Measurements from ENCODE around the gene RNF112. TPM values are rescaled to one million over a fixed set of nuclear protein-coding genes. Genes with fewer than 3 reads are reported as not detected.

The RNF112 gene
- total RNA-seq, 1 experiment from 2014 or later, result 0.81 TPM

- Histone ChIP-seq H3K4me1 (ENCODE audit: insufficient read depth, low read length) (peaks cover 11% of the 10 kb centered on the region; the same call in 1 of the 2 replicates), H2BK120ac (ENCODE audit: low read depth, low read length, poor library complexity, severe bottlenecking) (no peak overlapping the region), H3K9me3 (ENCODE audit: control insufficient read depth, low read depth, low read length) (no peaks in the 10 kb centered on the region), H2AK5ac (ENCODE audit: insufficient read length, low read length) (no peak overlapping the region), H3T11ph (ENCODE audit: low read length) (no peak overlapping the region), H3K18ac (ENCODE audit: insufficient read length, low read depth, low read length) (no peak overlapping the region), H2BK20ac (ENCODE audit: low read depth, low read length, poor library complexity, severe bottlenecking) (no peak overlapping the region), H3K56ac (ENCODE audit: insufficient read length, low read depth, low read length) (no peak overlapping the region), H4K91ac (ENCODE audit: insufficient read length, low read depth, low read length) (no peak overlapping the region), H4K5ac (ENCODE audit: insufficient read length, low read depth, low read length) (no peak overlapping the region), H3K9ac (ENCODE audit: extremely low read depth, insufficient read length, low read length) (no peak overlapping the region), H2BK15ac (ENCODE audit: low read depth, low read length) (no peak overlapping the region), H3K23me2 (ENCODE audit: insufficient read length, low read depth, low read length, poor library complexity, severe bottlenecking) (no peaks in the 10 kb centered on the region), H3K14ac (ENCODE audit: insufficient read depth, low read length) (no peak overlapping the region), H4K20me1 (ENCODE audit: control insufficient read depth, insufficient read depth, insufficient read length) (no peaks in the 10 kb centered on the region), H3K23ac (ENCODE audit: insufficient read length, low read depth, low read length) (no peak overlapping the region), H3K79me2 (ENCODE audit: insufficient read depth, low read length) (no peaks in the 10 kb centered on the region), H2BK5ac (ENCODE audit: insufficient read length, low read length) (no peak overlapping the region), H2AFZ (ENCODE audit: low read length) (no peak overlapping the region), H3K79me1 (ENCODE audit: insufficient read depth, low read depth, low read length, poor library complexity, severe bottlenecking) (no peaks in the 10 kb centered on the region), H3K27ac (ENCODE audit: insufficient read length, low read depth, low read length) (no peak overlapping the region), H3K4me2 (ENCODE audit: insufficient read depth, insufficient read length, low read length) (no peak overlapping the region), H3K27me3 (ENCODE audit: insufficient read depth, low read length) (no peaks in the 10 kb centered on the region), H4K8ac (replicated peaks; ENCODE audit: insufficient read length, low read depth, low read length) (no peak overlapping the region), H3K4ac (ENCODE audit: low read depth, low read length) (no peak overlapping the region), H2BK12ac (ENCODE audit: insufficient read length, low read depth, low read length) (no peak overlapping the region)
- peaks cover 6% of the 10 kb centered on the region for H3K27me3 Mint-ChIP-seq (ENCODE audit: low read depth)
- DNase-seq, result no peak
- peaks cover 0 to 2% of the 10 kb centered on the region in 2 experiments; a peak in 3 of 5 replicates for H3K9me3 Mint-ChIP-seq
- no peak overlapping the region for H3K27ac Mint-ChIP-seq
- WGBS (ENCODE audit: extremely low coverage, insufficient read length, low lambda C conversion rate), result no CpG with 5 or more reads among the region's 3 CpGs
- no peaks in the 10 kb centered on the region for H3K36me3 Mint-ChIP-seq (ENCODE audit: insufficient read depth in 1 of 3, low read depth in 3 of 3)
- no peak for TF ChIP-seq CTCF (conservative IDR thresholded peaks at IDR 0.05)
- H3K4me3 Mint-ChIP-seq, result no peak overlapping the region
- peaks cover 54 to 56% of the 10 kb centered on the region in 2 experiments for H3K4me1 Mint-ChIP-seq
These were observed 42.3 kb downstream of the RNF112 start for GRCh38 chr17:19453296-19453695.

Measured in H9 (cell line).